Measurements from ENCODE around the gene ADORA2A.

The ADORA2A gene

DNA sequence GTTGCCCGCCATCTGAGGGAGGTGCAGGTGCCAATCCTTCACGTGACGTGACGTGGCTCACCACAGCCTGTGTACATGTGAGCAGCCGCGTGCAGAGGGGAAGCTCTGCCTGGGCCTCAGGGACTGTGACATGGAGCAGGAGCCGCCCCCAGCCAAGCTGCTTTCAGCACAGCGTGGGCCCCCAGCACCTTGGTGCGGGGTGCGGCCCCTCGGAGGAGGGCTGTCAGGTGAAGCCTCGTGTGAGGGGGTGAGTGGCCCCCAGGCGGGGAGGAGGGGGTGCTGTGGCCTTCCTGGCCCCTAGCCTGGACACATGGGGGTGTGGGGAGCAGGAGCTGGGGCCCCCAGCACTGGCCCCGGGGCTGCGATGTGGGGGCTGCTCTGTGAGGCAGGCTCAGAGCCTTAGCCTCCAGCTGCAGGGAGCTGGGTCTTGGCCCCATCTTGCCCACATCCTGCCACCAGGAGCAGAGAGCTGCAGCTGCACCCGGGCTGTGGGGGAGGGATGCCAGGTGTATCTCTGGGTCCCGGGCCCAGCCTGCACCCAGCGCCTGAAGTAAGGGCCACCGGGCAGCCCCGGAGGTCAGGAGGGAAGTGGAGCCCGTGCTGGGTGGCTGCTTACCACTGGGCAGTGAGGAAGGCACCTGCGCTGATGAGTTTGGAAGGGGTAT, at the start of gene ADORA2A:
TSS of gene ADORA2A (plus strand) at position 100 of the 665 bp plus-strand sequence. CDS start 5,806 bp downstream, outside the sequence.
- H3K4me3 ChIP-seq (ENCODE audit: control insufficient read depth, low read depth, low read length), result no peak within 1 kb of the TSS

DNA sequence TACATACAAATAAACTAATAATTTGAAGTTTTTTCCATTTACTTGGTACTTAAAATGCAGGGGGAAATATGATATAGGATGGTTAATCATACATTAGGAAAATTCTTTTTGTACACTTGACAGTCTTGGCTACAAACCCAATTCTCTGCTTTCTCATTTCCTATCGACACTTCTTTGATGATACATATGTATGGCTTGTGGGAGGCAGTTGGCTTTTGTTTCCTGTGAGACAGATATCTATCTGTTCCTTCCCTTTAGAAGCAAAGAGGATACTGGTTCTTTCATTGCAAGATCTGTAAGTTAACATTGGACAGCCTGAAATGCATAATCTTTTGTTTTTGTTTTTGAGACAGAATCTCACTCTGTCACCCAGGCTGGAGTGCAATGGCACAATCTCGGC, 47.9 kb upstream of the ADORA2A start:
- TF ChIP-seq, protein P1, sequence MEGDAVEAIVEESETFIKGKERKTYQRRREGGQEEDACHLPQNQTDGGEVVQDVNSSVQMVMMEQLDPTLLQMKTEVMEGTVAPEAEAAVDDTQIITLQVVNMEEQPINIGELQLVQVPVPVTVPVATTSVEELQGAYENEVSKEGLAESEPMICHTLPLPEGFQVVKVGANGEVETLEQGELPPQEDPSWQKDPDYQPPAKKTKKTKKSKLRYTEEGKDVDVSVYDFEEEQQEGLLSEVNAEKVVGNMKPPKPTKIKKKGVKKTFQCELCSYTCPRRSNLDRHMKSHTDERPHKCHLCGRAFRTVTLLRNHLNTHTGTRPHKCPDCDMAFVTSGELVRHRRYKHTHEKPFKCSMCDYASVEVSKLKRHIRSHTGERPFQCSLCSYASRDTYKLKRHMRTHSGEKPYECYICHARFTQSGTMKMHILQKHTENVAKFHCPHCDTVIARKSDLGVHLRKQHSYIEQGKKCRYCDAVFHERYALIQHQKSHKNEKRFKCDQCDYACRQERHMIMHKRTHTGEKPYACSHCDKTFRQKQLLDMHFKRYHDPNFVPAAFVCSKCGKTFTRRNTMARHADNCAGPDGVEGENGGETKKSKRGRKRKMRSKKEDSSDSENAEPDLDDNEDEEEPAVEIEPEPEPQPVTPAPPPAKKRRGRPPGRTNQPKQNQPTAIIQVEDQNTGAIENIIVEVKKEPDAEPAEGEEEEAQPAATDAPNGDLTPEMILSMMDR (IDR thresholded peaks at IDR 0.05; ENCODE audit: control insufficient read depth, insufficient read depth, low read depth, low read length, missing control alignments), result no peak
- no peak overlapping the region for H3K4me3 ChIP-seq (ENCODE audit: control insufficient read depth, low read depth, low read length)
- DNase-seq (ENCODE audit: low read depth), result no peak

More for the DNA sequence above, at the start of gene ADORA2A:
- TF ChIP-seq, protein P1 (IDR thresholded peaks at IDR 0.05; ENCODE audit: control insufficient read depth, insufficient read depth, low read depth, low read length, missing control alignments), result no peak
- no peak for DNase-seq (ENCODE audit: low read depth)

DNA sequence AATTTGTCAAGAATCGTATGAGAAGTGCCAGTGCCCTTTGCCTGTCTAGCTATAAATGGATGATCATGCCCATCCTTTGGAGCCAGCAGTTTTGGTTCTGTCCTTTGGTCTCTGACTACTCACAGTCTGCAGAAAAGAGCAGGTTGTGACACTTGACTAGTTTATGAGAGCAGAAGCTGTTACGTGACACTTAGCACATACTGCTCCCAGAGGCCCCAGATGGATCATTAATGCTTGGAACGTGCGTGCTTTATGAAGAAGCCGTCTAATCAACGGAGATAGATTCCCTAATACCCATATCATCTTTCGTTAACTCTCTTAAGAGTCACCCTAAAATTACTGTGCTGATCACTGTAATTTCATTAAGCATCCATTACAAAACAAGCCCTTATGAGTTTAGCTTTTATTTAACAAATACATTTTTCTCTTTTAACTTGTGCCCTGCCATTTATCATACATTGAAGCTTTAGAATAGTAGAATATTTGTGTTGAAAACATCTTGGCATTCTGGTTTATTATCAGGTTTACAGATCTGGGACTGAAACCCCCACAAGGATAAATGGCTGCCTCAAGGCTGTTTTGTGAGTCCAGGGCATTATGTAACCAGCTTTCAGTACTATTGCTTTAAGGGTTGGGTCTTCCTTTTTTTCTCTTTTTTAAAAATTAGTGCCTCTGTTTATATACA, 47.0 kb upstream of the ADORA2A start:
- H3K4me3 ChIP-seq (ENCODE audit: control insufficient read depth, low read depth, low read length), result no peak overlapping the region
- TF ChIP-seq, protein P1 (IDR thresholded peaks at IDR 0.05; ENCODE audit: control insufficient read depth, insufficient read depth, low read depth, low read length, missing control alignments), result no peak
- no peak for DNase-seq (ENCODE audit: low read depth)

DNA sequence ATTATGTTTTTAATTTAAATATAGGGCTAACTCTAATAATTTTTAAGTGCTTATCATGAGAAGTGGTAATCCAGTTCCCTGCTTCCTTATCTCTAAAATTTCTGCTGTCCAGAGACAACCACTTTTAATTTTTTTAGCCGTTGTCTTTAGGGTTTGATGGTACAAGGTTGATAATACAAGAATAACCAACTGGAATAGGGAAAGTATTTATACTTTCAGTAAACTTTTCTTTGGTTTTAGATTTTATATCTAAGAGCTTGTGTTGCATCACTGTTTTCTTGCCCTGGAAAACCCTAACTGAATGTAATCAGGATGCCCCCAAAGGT, 46.5 kb upstream of the ADORA2A start:
- TF ChIP-seq, protein P1 (IDR thresholded peaks at IDR 0.05; ENCODE audit: control insufficient read depth, insufficient read depth, low read depth, low read length, missing control alignments), result no peak
- no peak overlapping the region for H3K4me3 ChIP-seq (ENCODE audit: control insufficient read depth, low read depth, low read length)
- DNase-seq (ENCODE audit: low read depth), result no peak

DNA sequence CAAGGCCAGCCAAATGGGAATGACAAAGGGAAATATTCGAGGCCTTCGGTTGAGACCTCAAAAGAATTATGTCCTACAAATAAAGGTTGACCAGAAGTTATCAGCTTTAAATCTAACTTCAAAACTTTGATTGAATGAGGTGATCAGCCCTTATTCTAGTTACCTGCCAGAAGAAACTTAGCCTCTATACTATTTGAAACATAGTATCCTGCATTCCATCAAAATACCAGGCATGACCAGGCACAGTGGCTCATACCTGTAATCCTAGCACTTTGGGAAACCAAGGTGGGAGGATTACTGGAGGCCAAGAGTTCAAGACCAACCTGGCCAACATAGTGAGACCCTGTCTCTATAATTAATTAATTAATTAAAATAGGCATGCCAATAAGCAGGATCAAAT, 44.3 kb upstream of the ADORA2A start:
- DNase-seq (ENCODE audit: low read depth), result no peak
- H3K4me3 ChIP-seq (ENCODE audit: control insufficient read depth, low read depth, low read length), result no peak overlapping the region
- TF ChIP-seq, protein P1 (IDR thresholded peaks at IDR 0.05; ENCODE audit: control insufficient read depth, insufficient read depth, low read depth, low read length, missing control alignments), result no peak

DNA sequence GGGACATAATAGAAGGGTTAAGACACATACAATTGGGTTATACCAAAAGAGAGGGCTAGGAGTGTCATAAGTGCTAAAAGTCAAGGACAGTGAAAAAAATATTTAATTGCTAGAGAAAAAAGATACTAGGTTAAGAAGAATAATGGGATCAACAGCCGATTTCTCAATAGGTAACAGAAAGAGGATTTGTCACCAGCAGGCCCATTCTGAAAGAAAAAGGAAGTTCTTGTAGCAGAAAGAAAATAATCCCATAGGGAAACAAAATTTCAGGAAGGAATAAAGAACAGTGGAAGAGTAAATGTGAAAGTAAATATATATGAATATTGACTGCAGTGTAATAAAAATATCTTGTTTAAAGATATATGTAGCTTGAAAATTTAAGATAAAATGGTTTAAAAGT, 43.3 kb upstream of the ADORA2A start:
- no peak overlapping the region for H3K4me3 ChIP-seq (ENCODE audit: control insufficient read depth, low read depth, low read length)
- DNase-seq (ENCODE audit: low read depth), result no peak
- TF ChIP-seq, protein P1 (IDR thresholded peaks at IDR 0.05; ENCODE audit: control insufficient read depth, insufficient read depth, low read depth, low read length, missing control alignments), result no peak
